Skeletal muscle satellite cell (primary cell): ENCODE measurements around the gene ALX4.

Source experiments
- H3K27me3 ChIP-seq: 2 replicates; pipeline ENCODE4 v1.7.0; 2013; ENCODE audit warnings: low read length; ENCODE audit not compliant: control insufficient read depth, insufficient read depth
- H3K36me3 ChIP-seq: 2 replicates; pipeline ENCODE4 v1.7.0; 2013; ENCODE audit warnings: mild to moderate bottlenecking, control low read depth, low read length; ENCODE audit not compliant: insufficient read depth
- H3K4me1 ChIP-seq: 2 replicates; pipeline ENCODE4 v1.7.0; 2013; ENCODE audit warnings: low read length; ENCODE audit not compliant: control insufficient read depth, insufficient read depth
- H3K4me2 ChIP-seq: 2 replicates; pipeline ENCODE4 v1.7.0; 2013; ENCODE audit warnings: mild to moderate bottlenecking, low read length
- H3K4me3 ChIP-seq: 2 replicates; pipeline ENCODE4 v1.7.0; 2013; ENCODE audit warnings: low read length
- H3K9ac ChIP-seq: 2 replicates; pipeline ENCODE4 v1.7.0; 2013; ENCODE audit warnings: mild to moderate bottlenecking, low read depth, low read length, moderate library complexity
- H3K9me3 ChIP-seq: replicated peaks from 2 replicates; pipeline ENCODE4 v1.7.0; 2013; ENCODE audit warnings: mild to moderate bottlenecking, control low read depth, low read length

Gene ALX4

GRCh38 chr11:44223238-44223637, 86.7 kb downstream of the ALX4 start:
- no peaks in the 10 kb centered on the region for H3K36me3 ChIP-seq
- H3K4me1 ChIP-seq, result peaks cover 16% of the 10 kb centered on the region
- no peaks in the 10 kb centered on the region for H3K9me3 ChIP-seq
- H3K27me3 ChIP-seq, result no peaks in the 10 kb centered on the region
- H3K4me3 ChIP-seq, result no peak overlapping the region
- no peak overlapping the region for H3K4me2 ChIP-seq
- H3K9ac ChIP-seq, result no peak overlapping the region

GRCh38 chr11:44221992-44222391, 87.9 kb downstream of the ALX4 start:
- H3K36me3 ChIP-seq, result no peaks in the 10 kb centered on the region
- H3K27me3 ChIP-seq, result no peaks in the 10 kb centered on the region
- H3K4me1 ChIP-seq, result peaks cover 16% of the 10 kb centered on the region
- no peak overlapping the region for H3K9ac ChIP-seq
- no peak overlapping the region for H3K4me2 ChIP-seq
- H3K9me3 ChIP-seq, result no peaks in the 10 kb centered on the region
- no peak overlapping the region for H3K4me3 ChIP-seq

- Histone ChIP-seq H3K4me1 (peaks cover 16% of the 10 kb centered on the region), H3K4me3 (no peak overlapping the region), H3K9ac (no peak overlapping the region), H3K36me3 (no peaks in the 10 kb centered on the region), H3K9me3 (no peaks in the 10 kb centered on the region), H3K27me3 (no peaks in the 10 kb centered on the region), H3K4me2 (no peak overlapping the region)
These were observed 88.5 kb downstream of the ALX4 start for GRCh38 chr11:44221456-44221855.

GRCh38 chr11:44219830-44220796, 89.8 kb downstream of the ALX4 start:
- no peak overlapping the region for H3K9ac ChIP-seq
- H3K27me3 ChIP-seq, result no peaks in the 10 kb centered on the region
- no peaks in the 10 kb centered on the region for H3K36me3 ChIP-seq
- no peak overlapping the region for H3K4me2 ChIP-seq
- no peak overlapping the region for H3K4me3 ChIP-seq
- H3K4me1 ChIP-seq, result peaks cover 16% of the 10 kb centered on the region
- H3K9me3 ChIP-seq, result no peaks in the 10 kb centered on the region

- Histone ChIP-seq H3K36me3 (no peaks in the 10 kb centered on the region), H3K4me3 (no peak overlapping the region), H3K4me2 (no peak overlapping the region), H3K4me1 (peaks cover 5% of the 10 kb centered on the region), H3K9ac (no peak overlapping the region), H3K27me3 (no peaks in the 10 kb centered on the region), H3K9me3 (no peaks in the 10 kb centered on the region)
These were observed 92.5 kb downstream of the ALX4 start for GRCh38 chr11:44217432-44217831.

- no peaks in the 10 kb centered on the region for H3K36me3 ChIP-seq
- H3K27me3 ChIP-seq, result no peaks in the 10 kb centered on the region
- no peaks in the 10 kb centered on the region for H3K9me3 ChIP-seq
- H3K4me2 ChIP-seq, result no peak overlapping the region
- no peak overlapping the region for H3K4me3 ChIP-seq
- H3K4me1 ChIP-seq, result peaks cover 20% of the 10 kb centered on the region
- no peak overlapping the region for H3K9ac ChIP-seq
These were observed 96.8 kb downstream of the ALX4 start for GRCh38 chr11:44213148-44213547.

GRCh38 chr11:44212128-44212527, 97.8 kb downstream of the ALX4 start:
- H3K36me3 ChIP-seq, result no peaks in the 10 kb centered on the region
- H3K4me1 ChIP-seq, result peaks cover 21% of the 10 kb centered on the region
- no peaks in the 10 kb centered on the region for H3K27me3 ChIP-seq
- no peaks in the 10 kb centered on the region for H3K9me3 ChIP-seq
- no peak overlapping the region for H3K9ac ChIP-seq
- H3K4me2 ChIP-seq, result no peak overlapping the region
- H3K4me3 ChIP-seq, result no peak overlapping the region
